ENCODE measurements around the gene CMTR1.

DNA sequence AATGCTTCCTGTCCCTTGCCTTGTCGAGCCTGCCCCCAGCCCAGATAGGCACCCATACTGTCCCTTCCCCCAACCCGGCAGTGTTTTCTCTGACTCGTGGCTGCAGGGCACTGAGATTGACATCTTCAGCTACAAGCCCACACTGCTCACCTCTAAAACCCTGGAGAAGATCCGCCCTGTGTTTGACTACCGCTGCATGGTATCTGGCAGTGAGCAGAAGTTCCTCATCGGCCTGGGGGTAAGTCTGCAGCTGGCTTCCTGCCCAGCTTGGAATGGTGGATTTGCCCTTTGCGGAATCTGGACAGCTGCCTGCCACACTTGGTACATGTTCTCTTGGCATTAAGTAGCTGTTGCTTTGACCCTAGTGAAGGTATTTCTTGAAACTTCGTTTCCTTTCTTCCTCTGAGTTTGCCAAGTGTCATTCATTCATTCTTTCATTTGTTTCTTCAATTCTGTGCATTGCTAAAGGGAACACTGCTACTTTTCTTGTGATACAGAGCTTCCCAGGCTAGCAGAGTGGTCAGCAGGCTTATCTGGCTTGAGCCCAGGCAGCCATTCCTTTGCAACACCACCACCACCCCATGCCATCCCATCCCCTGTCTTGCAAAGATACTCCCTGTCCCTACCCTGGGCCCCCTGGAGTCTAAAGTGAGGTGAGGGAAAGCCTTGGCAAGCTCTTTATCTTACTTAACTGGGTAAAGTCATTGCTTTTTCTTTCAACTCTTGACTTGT is 40.5 kb downstream of the CMTR1 start:
- TF ChIP-seq ZNF384 (IDR thresholded peaks at IDR 0.05), result no peak
- no peak for TF ChIP-seq HDGF (IDR thresholded peaks at IDR 0.05; ENCODE audit: borderline replicate concordance)
- TF ChIP-seq L3MBTL2 (conservative IDR thresholded peaks at IDR 0.05), result no peak
- no peak for TF ChIP-seq SUZ12 (IDR thresholded peaks at IDR 0.05)
- TF ChIP-seq BHLHE40 (IDR thresholded peaks at IDR 0.05; ENCODE audit: borderline replicate concordance), result no peak
- no peak for TF ChIP-seq ELF4 (IDR thresholded peaks at IDR 0.05)
- TF ChIP-seq SP1 (IDR thresholded peaks at IDR 0.05), result no peak
- TF ChIP-seq PKNOX1 (IDR thresholded peaks at IDR 0.05), result no peak
- no peak for TF ChIP-seq FOXK2 (IDR thresholded peaks at IDR 0.05)
- no peak for TF ChIP-seq LEF1 (IDR thresholded peaks at IDR 0.05; ENCODE audit: borderline replicate concordance)
- TF ChIP-seq CTBP1 (IDR thresholded peaks at IDR 0.05; ENCODE audit: borderline replicate concordance), result no peak
- no peak for TF ChIP-seq FOXM1 (IDR thresholded peaks at IDR 0.05; ENCODE audit: borderline replicate concordance)

Data from HEK293T (cell line).